GM12878 (cell line): ENCODE measurements around the gene AP5Z1. TPM values are rescaled to one million over a fixed set of nuclear protein-coding genes. Genes with fewer than 3 reads are reported as not detected.

Experiments used
- ATAC-seq: fragments of 200-7000 bp; cut with Tn5 transposase; 3 replicates; pipeline ENCODE4 v1.9.1; 2020; ENCODE audit warnings: mild to moderate bottlenecking, moderate library complexity
- BruUV-seq: library from RNA; stranded (reverse); fragments of 400-500 nt; replicated peaks from 2 replicates; lab custom pipeline; 2021; lab: Mats Ljungman, UMichigan
- CTCF ChIA-PET: fragments of 300-600 bp; sonication (Branson Sonifier 250); formaldehyde crosslinking; extraction: SDS; loops from one replicate; lab custom pipeline; 2021; ENCODE audit warnings: inconsistent platforms; lab: Yijun Ruan, JAX
- POLR2A ChIA-PET: fragments of 350-600 bp; formaldehyde crosslinking; extraction: SDS; loops from one replicate; lab custom pipeline; 2021; ENCODE audit warnings: inconsistent platforms; lab: Charles Lee
- RAD21 ChIA-PET: fragments of 300-600 bp; sonication (Branson Sonifier 250); formaldehyde crosslinking; loops from one replicate; lab custom pipeline; 2023; ENCODE audit warnings: antibody characterized with exemption; ENCODE audit not compliant: unreplicated experiment; lab: Charles Lee
- SMC1A ChIA-PET: fragments of 300-600 bp; sonication (Branson Sonifier 250); formaldehyde crosslinking; loops from one replicate; lab custom pipeline; 2023; ENCODE audit not compliant: unreplicated experiment, uncharacterized antibody; lab: Charles Lee
- DNase-seq: peaks from one replicate; pipeline ENCODE4 v3.0.0-alpha.2; 2011; ENCODE audit warnings: low read depth, low spot score
- FAIRE-seq: peaks from 3 replicates; lab custom pipeline; 2011; peaks lifted over from hg19 to GRCh38; lab: Jason Lieb, UNC
- H2AFZ ChIP-seq: 2 replicates; pipeline ENCODE4 v1.6.0; 2011; ENCODE audit warnings: low read depth, low read length, control low read depth; ENCODE audit not compliant: control insufficient read depth
- H3K27ac ChIP-seq: 2 replicates; pipeline ENCODE4 v1.5.1; 2011; ENCODE audit warnings: control low read depth; ENCODE audit not compliant: control insufficient read depth, insufficient read depth
- H3K27me3 ChIP-seq, 2 experiments: replicated peaks in 1 of 2; 2 replicates each; pipeline versions ENCODE4 v1.6.0 to v1.6.1; 2011; ENCODE audit warnings: low read length in 1 of 2; ENCODE audit not compliant: control insufficient read depth in 2 of 2, insufficient read depth in 2 of 2
- H3K36me3 ChIP-seq, 2 experiments: 2 replicates each; pipeline ENCODE4 v1.5.1; 2011; ENCODE audit warnings: low read length in 1 of 2; ENCODE audit not compliant: control insufficient read depth in 2 of 2, insufficient read depth in 2 of 2
- H3K4me1 ChIP-seq: 2 replicates; pipeline ENCODE4 v1.6.1; 2011; ENCODE audit warnings: mild to moderate bottlenecking, low read length, moderate library complexity, mixed read lengths; ENCODE audit not compliant: control insufficient read depth, insufficient read depth
- H3K4me2 ChIP-seq: 2 replicates; pipeline ENCODE4 v1.6.0; 2011; ENCODE audit warnings: control low read depth; ENCODE audit not compliant: control insufficient read depth, insufficient read depth
- H3K4me3 ChIP-seq: fragments of 200-600 bp; sonication (generic); 2 replicates; pipeline ENCODE4 v1.5.1; 2016
- H3K79me2 ChIP-seq: 2 replicates; pipeline ENCODE4 v1.6.0; 2011; ENCODE audit warnings: low read length; ENCODE audit not compliant: control insufficient read depth, insufficient read depth
- H3K9ac ChIP-seq: 2 replicates; pipeline ENCODE4 v1.8.0; 2011; ENCODE audit warnings: low read length, control low read depth, mixed read lengths; ENCODE audit not compliant: control insufficient read depth, insufficient read depth
- H3K9me3 ChIP-seq: replicated peaks from 3 replicates; pipeline ENCODE4 v1.5.1; 2011; ENCODE audit warnings: mild to moderate bottlenecking, low read length; ENCODE audit not compliant: control insufficient read depth, insufficient read depth
- H4K20me1 ChIP-seq: 2 replicates; pipeline ENCODE4 v1.6.0; 2011; ENCODE audit not compliant: control insufficient read depth, insufficient read depth
- CHD2 ChIP-seq: IDR thresholded peaks from 2 replicates; pipeline ENCODE4 v1.6.1; 2011; ENCODE audit warnings: low read depth, low read length, improper control_type of control experiment, borderline replicate concordance
- GATAD2B ChIP-seq: fragments of 450-650 bp; conservative IDR thresholded peaks from 2 replicates; pipeline ENCODE4 v1.6.1; 2017; ENCODE audit warnings: low read depth, mild to moderate bottlenecking, moderate library complexity
- IKZF2 ChIP-seq, 2 experiments: fragments of 450-650 bp; IDR thresholded peaks; 2 replicates each; pipeline ENCODE4 v1.6.1; 2017; ENCODE audit warnings: mild to moderate bottlenecking in 2 of 2, moderate library complexity in 2 of 2
- NFYB ChIP-seq: IDR thresholded peaks from 2 replicates; pipeline ENCODE4 v1.6.1; 2011; ENCODE audit warnings: low read depth, mild to moderate bottlenecking, low read length, improper control_type of control experiment, moderate library complexity; ENCODE audit not compliant: insufficient read depth
- SIN3A ChIP-seq: IDR thresholded peaks from 2 replicates; pipeline ENCODE4 v1.6.1; 2012; ENCODE audit warnings: low read depth, low read length, improper control_type of control experiment
- WGBS: methylation state at CpG from one replicate; pipeline ENCODE4 v1.1.6; 2016; ENCODE audit warnings: low lambda C conversion rate; ENCODE audit not compliant: insufficient replicate concordance, insufficient coverage; ENCODE audit errors: missing lambda C conversion rate; 5-methylcytosine and 5-hydroxymethylcytosine counted together
- in situ Hi-C: fragments of 300-500 bp; cut with MboI; formaldehyde crosslinking; loops from 9 replicates; pipeline ENCODE4 v1.14.3; 2018; ENCODE audit warnings: mixed read lengths
- intact Hi-C: fragments of 100-400 bp; cut with micrococcal nuclease; formaldehyde crosslinking; loops from one replicate; pipeline ENCODE4 v1.14.2; 2022; ENCODE audit not compliant: unreplicated experiment
- polyA plus RNA-seq, 11 experiments: library from polyadenylated mRNA; depleted of rRNA in 4 of 11; unstranded in 6 of 11; stranded (reverse) in 5 of 11; fragments of >200 nt; fragmentation: Nextera tagmentation in 4 of 11; fragmentation: Illumina TruSeq in 1 of 11; extraction: Ambion mirVana in 4 of 11; extraction: Trizol in 1 of 11; gene quantifications; 1 replicate in 1 of 11; 2 replicates in 10 of 11; pipeline versions ENCODE4 v1.2.1 to v1.2.3, GENCODE V29; 2011 to 2016; ENCODE audit warnings: inconsistent platforms in 2 of 11, missing spikeins in 2 of 11, low read depth in 1 of 11
- total RNA-seq, 4 experiments: library from RNA; depleted of rRNA in 3 of 4; stranded (reverse); fragments of >200 nt in 3 of 4; fragmentation: Illumina TruSeq in 1 of 4; extraction: Trizol in 1 of 4; gene quantifications; 2 replicates each; pipeline versions ENCODE4 v1.2.1 to v1.2.3, GENCODE V29; 2013 to 2021
- TF ChIP-seq, protein P1 (sequence below): IDR thresholded peaks from 2 replicates; pipeline ENCODE4 v1.6.1; 2012; ENCODE audit warnings: low read depth, low read length, improper control_type of control experiment
- TF ChIP-seq, protein P2 (sequence below): fragments of 450-650 bp; IDR thresholded peaks from 2 replicates; pipeline ENCODE4 v1.6.1; 2017; ENCODE audit warnings: antibody characterized with exemption, mild to moderate bottlenecking, moderate library complexity
- TF ChIP-seq, protein P3 (sequence below): fragments of 450-650 bp; IDR thresholded peaks from 2 replicates; pipeline ENCODE4 v1.6.1; 2017; ENCODE audit warnings: mild to moderate bottlenecking, moderate library complexity
- TF ChIP-seq, protein P4 (sequence below): IDR thresholded peaks from 2 replicates; pipeline ENCODE4 v1.6.1; 2012; ENCODE audit warnings: low read depth, low read length, improper control_type of control experiment
- TF ChIP-seq, protein P5 (sequence below): IDR thresholded peaks from 2 replicates; pipeline ENCODE4 v1.6.1; 2012; ENCODE audit warnings: mild to moderate bottlenecking, low read depth, low read length

The AP5Z1 gene
- total and polyA plus RNA-seq, 10 of the 15 experiments (the other 5 are each of a cell fraction or from before 2014, with no cell fraction given), result 0.37 to 43.4 (median 19.4) TPM

DNA sequence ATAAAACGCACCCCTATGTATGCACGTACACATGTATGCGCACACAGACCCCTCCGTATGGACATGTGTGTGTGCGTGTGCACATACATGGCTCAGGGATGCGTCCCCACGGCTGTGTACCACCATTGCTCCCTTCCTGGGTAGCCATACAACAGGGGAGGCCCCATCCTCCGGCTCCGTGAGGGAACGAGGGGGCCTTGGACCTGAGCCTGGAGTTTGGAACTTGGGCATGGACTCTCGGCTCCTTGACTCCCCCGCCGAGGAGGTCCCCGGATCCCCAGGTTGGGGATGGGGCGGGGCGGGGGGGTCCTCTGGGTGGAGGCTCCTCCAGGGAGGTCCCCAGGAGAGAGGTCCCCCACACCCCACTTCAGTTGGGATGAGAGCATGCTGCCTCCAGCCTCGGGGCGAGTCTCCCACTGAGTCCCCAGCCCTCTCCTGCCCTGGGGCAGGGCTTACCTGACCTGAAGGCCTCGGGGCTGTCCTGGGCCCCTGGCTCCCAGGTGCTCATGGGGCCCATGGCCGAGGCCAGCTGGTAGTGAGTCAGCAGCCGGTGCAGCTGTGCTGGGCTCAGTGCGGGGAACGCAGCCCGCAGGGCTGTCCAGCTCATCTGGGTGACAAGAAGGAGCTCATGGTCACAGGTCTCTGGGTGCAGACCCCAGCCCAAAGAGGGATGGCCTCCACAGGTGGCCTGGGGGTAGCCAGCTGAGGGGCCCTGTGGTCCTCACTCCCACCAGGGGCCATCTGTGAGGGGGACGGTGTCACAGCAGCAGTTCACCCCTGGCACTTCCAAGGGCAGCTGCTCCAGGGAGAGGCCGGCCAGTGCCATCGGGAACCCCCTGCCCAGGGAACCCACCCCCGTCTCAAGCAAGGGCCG lies 29.9 kb downstream of the AP5Z1 start:
- ChIA-PET RAD21 (no interaction called here), SMC1A (no interaction called here), POLR2A (no interaction called here), CTCF (no interaction called here)
- no peaks in the 10 kb centered on the region for H3K27me3 ChIP-seq
- no peaks in the 10 kb centered on the region for H3K9me3 ChIP-seq
- ATAC-seq, result no peak
- no TSS peak for BruUV-seq
- H3K36me3 ChIP-seq, result no peaks in the 10 kb centered on the region
- H3K79me2 ChIP-seq, result no peaks in the 10 kb centered on the region
- intact Hi-C loops (no loop called here), in situ Hi-C loops (no loop called here)
- no peak overlapping the region for H3K27ac ChIP-seq
- H3K4me2 ChIP-seq, result no peak overlapping the region
- FAIRE-seq, result no peak
- no peak overlapping the region for H3K4me3 ChIP-seq
- no peak overlapping the region for H2AFZ ChIP-seq
- H3K9ac ChIP-seq, result no peak overlapping the region
- DNase-seq, result no peak
- WGBS, result 52% methylated on average over 26 of the region's 29 CpGs
- no peaks in the 10 kb centered on the region for H3K4me1 ChIP-seq
- no peaks in the 10 kb centered on the region for H4K20me1 ChIP-seq
- TF ChIP-seq CHD2 (no peak), NFYB (no peak), SIN3A (no peak), IKZF2 (IDR thresholded peaks at IDR 0.05) (no peak), GATAD2B (no peak)
- TF ChIP-seq, protein P1, sequence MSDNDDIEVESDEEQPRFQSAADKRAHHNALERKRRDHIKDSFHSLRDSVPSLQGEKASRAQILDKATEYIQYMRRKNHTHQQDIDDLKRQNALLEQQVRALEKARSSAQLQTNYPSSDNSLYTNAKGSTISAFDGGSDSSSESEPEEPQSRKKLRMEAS, result no peak
- TF ChIP-seq, protein P2, sequence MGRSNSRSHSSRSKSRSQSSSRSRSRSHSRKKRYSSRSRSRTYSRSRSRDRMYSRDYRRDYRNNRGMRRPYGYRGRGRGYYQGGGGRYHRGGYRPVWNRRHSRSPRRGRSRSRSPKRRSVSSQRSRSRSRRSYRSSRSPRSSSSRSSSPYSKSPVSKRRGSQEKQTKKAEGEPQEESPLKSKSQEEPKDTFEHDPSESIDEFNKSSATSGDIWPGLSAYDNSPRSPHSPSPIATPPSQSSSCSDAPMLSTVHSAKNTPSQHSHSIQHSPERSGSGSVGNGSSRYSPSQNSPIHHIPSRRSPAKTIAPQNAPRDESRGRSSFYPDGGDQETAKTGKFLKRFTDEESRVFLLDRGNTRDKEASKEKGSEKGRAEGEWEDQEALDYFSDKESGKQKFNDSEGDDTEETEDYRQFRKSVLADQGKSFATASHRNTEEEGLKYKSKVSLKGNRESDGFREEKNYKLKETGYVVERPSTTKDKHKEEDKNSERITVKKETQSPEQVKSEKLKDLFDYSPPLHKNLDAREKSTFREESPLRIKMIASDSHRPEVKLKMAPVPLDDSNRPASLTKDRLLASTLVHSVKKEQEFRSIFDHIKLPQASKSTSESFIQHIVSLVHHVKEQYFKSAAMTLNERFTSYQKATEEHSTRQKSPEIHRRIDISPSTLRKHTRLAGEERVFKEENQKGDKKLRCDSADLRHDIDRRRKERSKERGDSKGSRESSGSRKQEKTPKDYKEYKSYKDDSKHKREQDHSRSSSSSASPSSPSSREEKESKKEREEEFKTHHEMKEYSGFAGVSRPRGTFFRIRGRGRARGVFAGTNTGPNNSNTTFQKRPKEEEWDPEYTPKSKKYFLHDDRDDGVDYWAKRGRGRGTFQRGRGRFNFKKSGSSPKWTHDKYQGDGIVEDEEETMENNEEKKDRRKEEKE, result no peak
- TF ChIP-seq, protein P3, sequence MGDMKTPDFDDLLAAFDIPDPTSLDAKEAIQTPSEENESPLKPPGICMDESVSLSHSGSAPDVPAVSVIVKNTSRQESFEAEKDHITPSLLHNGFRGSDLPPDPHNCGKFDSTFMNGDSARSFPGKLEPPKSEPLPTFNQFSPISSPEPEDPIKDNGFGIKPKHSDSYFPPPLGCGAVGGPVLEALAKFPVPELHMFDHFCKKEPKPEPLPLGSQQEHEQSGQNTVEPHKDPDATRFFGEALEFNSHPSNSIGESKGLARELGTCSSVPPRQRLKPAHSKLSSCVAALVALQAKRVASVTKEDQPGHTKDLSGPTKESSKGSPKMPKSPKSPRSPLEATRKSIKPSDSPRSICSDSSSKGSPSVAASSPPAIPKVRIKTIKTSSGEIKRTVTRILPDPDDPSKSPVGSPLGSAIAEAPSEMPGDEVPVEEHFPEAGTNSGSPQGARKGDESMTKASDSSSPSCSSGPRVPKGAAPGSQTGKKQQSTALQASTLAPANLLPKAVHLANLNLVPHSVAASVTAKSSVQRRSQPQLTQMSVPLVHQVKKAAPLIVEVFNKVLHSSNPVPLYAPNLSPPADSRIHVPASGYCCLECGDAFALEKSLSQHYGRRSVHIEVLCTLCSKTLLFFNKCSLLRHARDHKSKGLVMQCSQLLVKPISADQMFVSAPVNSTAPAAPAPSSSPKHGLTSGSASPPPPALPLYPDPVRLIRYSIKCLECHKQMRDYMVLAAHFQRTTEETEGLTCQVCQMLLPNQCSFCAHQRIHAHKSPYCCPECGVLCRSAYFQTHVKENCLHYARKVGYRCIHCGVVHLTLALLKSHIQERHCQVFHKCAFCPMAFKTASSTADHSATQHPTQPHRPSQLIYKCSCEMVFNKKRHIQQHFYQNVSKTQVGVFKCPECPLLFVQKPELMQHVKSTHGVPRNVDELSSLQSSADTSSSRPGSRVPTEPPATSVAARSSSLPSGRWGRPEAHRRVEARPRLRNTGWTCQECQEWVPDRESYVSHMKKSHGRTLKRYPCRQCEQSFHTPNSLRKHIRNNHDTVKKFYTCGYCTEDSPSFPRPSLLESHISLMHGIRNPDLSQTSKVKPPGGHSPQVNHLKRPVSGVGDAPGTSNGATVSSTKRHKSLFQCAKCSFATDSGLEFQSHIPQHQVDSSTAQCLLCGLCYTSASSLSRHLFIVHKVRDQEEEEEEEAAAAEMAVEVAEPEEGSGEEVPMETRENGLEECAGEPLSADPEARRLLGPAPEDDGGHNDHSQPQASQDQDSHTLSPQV, result no peak
- TF ChIP-seq, protein P4, sequence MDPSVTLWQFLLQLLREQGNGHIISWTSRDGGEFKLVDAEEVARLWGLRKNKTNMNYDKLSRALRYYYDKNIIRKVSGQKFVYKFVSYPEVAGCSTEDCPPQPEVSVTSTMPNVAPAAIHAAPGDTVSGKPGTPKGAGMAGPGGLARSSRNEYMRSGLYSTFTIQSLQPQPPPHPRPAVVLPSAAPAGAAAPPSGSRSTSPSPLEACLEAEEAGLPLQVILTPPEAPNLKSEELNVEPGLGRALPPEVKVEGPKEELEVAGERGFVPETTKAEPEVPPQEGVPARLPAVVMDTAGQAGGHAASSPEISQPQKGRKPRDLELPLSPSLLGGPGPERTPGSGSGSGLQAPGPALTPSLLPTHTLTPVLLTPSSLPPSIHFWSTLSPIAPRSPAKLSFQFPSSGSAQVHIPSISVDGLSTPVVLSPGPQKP, result no peak
- TF ChIP-seq, protein P5, sequence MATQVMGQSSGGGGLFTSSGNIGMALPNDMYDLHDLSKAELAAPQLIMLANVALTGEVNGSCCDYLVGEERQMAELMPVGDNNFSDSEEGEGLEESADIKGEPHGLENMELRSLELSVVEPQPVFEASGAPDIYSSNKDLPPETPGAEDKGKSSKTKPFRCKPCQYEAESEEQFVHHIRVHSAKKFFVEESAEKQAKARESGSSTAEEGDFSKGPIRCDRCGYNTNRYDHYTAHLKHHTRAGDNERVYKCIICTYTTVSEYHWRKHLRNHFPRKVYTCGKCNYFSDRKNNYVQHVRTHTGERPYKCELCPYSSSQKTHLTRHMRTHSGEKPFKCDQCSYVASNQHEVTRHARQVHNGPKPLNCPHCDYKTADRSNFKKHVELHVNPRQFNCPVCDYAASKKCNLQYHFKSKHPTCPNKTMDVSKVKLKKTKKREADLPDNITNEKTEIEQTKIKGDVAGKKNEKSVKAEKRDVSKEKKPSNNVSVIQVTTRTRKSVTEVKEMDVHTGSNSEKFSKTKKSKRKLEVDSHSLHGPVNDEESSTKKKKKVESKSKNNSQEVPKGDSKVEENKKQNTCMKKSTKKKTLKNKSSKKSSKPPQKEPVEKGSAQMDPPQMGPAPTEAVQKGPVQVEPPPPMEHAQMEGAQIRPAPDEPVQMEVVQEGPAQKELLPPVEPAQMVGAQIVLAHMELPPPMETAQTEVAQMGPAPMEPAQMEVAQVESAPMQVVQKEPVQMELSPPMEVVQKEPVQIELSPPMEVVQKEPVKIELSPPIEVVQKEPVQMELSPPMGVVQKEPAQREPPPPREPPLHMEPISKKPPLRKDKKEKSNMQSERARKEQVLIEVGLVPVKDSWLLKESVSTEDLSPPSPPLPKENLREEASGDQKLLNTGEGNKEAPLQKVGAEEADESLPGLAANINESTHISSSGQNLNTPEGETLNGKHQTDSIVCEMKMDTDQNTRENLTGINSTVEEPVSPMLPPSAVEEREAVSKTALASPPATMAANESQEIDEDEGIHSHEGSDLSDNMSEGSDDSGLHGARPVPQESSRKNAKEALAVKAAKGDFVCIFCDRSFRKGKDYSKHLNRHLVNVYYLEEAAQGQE, result no peak
